Measurements from ENCODE around the gene PPP1R10.

GRCh38 chr6:30571075-30571761 lies 45.8 kb downstream of the PPP1R10 start, which contains the start of gene ABCF1:
- no peak for TF ChIP-seq YY1 (IDR thresholded peaks at IDR 0.05; ENCODE audit: insufficient read depth, insufficient read length)
- no peak for TF ChIP-seq ZNF274 (IDR thresholded peaks at IDR 0.05; ENCODE audit: low read depth, low read length)
- TF ChIP-seq SUZ12 (IDR thresholded peaks at IDR 0.05; ENCODE audit: extremely low read depth, insufficient read depth, insufficient read length) = no peak

All from NT2/D1 (cell line).